GM19438 (cell line): ENCODE data around the gene TUT4.

ENCODE experiments used
- ATAC-seq: cut with Tn5 transposase; IDR thresholded peaks from one replicate; pipeline ENCODE4 v1.9.1; 2021; ENCODE audit warnings: low read depth; ENCODE audit not compliant: unreplicated experiment

The TUT4 gene

DNA sequence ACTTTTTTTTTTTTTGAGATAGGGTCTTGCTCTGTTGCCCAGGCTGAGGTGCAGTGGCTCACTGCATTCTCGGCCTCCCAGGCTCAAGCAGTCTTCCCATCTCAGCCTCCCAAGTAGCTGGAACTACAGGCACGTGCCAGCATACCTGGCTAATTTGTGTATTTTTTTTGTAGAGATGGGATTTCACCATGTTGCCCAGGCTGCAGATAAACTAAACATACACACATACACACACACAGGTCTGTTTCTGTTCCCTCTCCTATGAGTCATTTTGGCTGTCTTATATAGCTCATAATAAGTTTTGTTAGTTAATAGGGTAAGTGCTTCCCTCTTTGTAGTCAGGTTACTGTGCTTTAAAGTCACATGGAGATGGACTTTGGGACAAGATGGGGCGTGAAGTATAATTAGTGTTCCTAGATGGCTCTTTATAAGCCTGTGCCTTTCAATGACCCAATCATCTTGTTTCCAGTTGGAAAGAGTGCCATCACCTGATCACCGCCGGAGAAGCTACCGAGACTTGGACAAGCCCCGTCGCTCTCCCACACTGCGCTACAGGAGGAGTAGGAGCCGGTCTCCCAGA, 139.4 kb downstream of the TUT4 start:
- ATAC-seq: no peak

DNA sequence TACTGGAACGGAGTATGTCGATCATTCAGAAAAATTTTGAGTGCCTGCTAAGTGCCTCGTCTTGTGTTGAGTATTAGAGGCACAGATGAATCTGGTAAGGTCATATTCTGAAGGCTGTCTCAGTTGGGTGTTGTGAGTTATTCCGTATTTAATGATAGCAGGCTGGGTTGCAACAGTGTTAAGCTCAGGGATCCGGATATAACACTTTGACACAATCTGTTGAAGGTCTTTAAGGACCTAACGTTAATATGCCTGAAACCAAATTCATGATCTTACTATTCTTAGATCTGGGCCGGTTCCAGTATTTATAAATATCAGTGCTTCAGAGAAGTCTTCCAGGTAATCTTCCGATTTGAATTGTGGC, 147.9 kb downstream of the TUT4 start:
- ATAC-seq: no peak

GRCh38 chr1:52404116-52404974, 148.5 kb downstream of the TUT4 start, which contains the start of the genes ORC1 and PRPF38A:
ORC1 (minus strand) TSS chr1:52404423; CDS start chr1:52402223, 2,200 bp downstream.
PRPF38A (plus strand) TSS chr1:52404602; CDS start chr1:52404750, 148 bp downstream.
- ATAC-seq: peak; percentile 93

GRCh38 chr1:52403566-52404115, 149.3 kb downstream of the TUT4 start:
- ATAC-seq: peak; percentile 24

DNA sequence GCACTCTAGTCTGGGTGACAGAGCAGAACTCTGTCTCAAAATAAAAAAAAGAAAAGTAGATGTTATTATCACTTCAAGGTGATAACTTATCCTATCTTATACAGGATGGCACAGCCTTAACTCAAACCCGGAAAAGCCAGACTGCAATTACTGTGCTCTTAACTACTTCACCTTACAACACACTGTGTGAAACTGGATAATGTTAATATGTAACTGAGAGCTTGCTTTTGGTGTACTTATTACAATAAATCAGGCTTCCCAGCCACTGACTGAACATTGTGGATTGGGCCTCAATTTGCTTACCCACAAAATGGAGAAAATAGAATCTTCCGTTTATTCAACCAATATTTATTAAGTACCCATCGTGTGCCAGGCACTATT, 150.0 kb downstream of the TUT4 start:
- ATAC-seq: no peak

DNA sequence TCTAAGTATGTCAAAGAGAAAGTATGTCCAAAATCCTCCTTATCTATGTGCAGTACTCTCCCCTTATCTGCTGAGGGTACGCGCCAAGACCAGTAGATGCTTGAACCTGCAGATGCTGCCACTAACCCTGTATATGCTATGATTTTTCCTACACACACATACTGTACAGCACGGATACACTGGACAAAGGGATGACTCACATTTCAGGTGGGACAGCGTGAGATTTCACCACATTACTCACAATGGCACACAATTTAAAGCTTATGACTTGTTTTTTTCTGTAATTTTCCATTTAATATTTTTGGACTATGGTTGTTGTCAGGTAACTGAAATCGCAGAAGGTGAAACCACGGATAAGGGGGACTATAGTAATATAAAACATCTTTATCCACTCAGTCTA, 152.8 kb downstream of the TUT4 start:
- no peak for ATAC-seq

GRCh38 chr1:52399629-52400028, 153.3 kb downstream of the TUT4 start:
- no peak for ATAC-seq

- no peak for ATAC-seq
Measured at GRCh38 chr1:52393174-52393573, 159.7 kb downstream of the TUT4 start.

GRCh38 chr1:52386458-52386857, 166.4 kb downstream of the TUT4 start:
- no peak for ATAC-seq

DNA sequence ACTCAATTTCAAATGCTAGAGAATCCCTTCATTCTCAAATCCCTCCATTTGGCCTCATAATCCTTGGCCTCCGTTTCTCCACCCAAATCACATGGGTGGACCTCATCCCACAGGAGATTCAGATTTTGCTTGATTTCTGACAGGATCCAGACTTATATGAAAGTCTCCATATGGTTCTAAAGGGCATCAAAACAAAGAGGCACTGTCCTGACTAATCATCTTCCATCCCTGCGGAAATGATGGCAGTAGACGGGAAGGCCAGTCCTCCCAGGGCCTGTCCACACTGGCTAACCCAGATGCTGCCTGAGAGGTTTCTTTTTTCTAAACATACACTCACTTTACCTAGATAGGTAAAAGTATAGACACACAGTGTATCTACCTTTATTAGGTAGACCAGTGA, 167.5 kb downstream of the TUT4 start:
- no peak for ATAC-seq
